Mammary epithelial cell (primary cell): Measurements from ENCODE around the gene KIAA1671.

Experiments
- EZH2 ChIP-seq: IDR thresholded peaks from 2 replicates; pipeline ENCODE4 v1.6.1; 2012; ENCODE audit warnings: low read length, inconsistent platforms, borderline replicate concordance
- TF ChIP-seq, protein P1 (sequence below), 2 donors: IDR thresholded peaks in 1 of 2; conservative IDR thresholded peaks in 1 of 2; 2 replicates each; pipeline ENCODE4 v1.5.1; 2011 to 2012; ENCODE audit warnings: inconsistent platforms in 2 of 2, low read length in 2 of 2, mild to moderate bottlenecking in 2 of 2, control low read depth in 1 of 2, low read depth in 1 of 2; ENCODE audit not compliant: insufficient read depth in 1 of 2; ENCODE audit errors: extremely low read depth in 1 of 2

DNA sequence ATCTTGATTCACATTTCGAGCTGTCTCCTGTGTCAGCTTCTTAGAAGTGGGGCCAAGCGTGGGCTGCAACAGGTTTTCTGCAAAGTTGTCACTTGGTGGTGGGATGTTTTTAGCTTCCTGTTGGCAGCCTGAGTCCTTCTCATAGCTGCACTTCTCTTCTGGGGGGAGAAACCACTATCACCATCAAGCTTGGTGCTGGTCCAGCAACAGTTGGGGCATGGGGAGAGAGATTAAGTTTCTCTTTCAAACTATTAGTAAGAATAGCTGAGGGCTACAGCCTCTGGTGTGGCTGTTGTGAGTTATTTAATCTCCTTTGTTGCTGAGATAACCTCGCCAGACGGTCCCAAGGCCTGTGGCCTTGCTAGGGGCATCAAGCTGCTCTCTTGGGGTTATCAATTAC, 123.8 kb downstream of the KIAA1671 start:
- TF ChIP-seq, protein P1, sequence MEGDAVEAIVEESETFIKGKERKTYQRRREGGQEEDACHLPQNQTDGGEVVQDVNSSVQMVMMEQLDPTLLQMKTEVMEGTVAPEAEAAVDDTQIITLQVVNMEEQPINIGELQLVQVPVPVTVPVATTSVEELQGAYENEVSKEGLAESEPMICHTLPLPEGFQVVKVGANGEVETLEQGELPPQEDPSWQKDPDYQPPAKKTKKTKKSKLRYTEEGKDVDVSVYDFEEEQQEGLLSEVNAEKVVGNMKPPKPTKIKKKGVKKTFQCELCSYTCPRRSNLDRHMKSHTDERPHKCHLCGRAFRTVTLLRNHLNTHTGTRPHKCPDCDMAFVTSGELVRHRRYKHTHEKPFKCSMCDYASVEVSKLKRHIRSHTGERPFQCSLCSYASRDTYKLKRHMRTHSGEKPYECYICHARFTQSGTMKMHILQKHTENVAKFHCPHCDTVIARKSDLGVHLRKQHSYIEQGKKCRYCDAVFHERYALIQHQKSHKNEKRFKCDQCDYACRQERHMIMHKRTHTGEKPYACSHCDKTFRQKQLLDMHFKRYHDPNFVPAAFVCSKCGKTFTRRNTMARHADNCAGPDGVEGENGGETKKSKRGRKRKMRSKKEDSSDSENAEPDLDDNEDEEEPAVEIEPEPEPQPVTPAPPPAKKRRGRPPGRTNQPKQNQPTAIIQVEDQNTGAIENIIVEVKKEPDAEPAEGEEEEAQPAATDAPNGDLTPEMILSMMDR (conservative IDR thresholded peaks at IDR 0.05 in 1 of 2, IDR thresholded peaks at IDR 0.05 in 1 of 2; ENCODE audit: extremely low read depth in 1 of 2, insufficient read depth in 1 of 2, low read depth in 1 of 2, low read length in 2 of 2), result no peak
- no peak for TF ChIP-seq EZH2
